IMR-90 (cell line): ENCODE measurements around the gene PPP2R5B.
A peak's percentile ranks its signal among the peaks of the same experiment; 100 is the strongest.

Source experiments
- CHD1 ChIP-seq: IDR thresholded peaks from 2 replicates; pipeline ENCODE4 v1.6.1; 2012; ENCODE audit warnings: low read depth, low read length, improper control_type of control experiment
- CTCF ChIP-seq: conservative IDR thresholded peaks from 2 replicates; pipeline ENCODE4 v1.5.1; 2012; ENCODE audit warnings: mild to moderate bottlenecking, low read depth, low read length, improper control_type of control experiment
- MXI1 ChIP-seq: IDR thresholded peaks from 2 replicates; pipeline ENCODE4 v1.6.1; 2012; ENCODE audit warnings: low read depth, mild to moderate bottlenecking, low read length, moderate library complexity, borderline replicate concordance
- POLR2A ChIP-seq: IDR thresholded peaks from 2 replicates; pipeline ENCODE4 v1.6.1; 2012; ENCODE audit warnings: mild to moderate bottlenecking, low read depth, low read length
- RCOR1 ChIP-seq: IDR thresholded peaks from 2 replicates; pipeline ENCODE4 v1.6.1; 2012; ENCODE audit warnings: mild to moderate bottlenecking, low read length, improper control_type of control experiment; ENCODE audit not compliant: insufficient replicate concordance
- RFX5 ChIP-seq: IDR thresholded peaks from 2 replicates; pipeline ENCODE4 v1.8.0; 2012; ENCODE audit warnings: low read depth, mild to moderate bottlenecking, low read length, moderate library complexity
- USF2 ChIP-seq: fragments of 150-350 bp; IDR thresholded peaks from 2 replicates; pipeline ENCODE4 v1.6.1; 2017; ENCODE audit warnings: mild to moderate bottlenecking, antibody characterized with exemption, low read length, low read depth

DNA sequence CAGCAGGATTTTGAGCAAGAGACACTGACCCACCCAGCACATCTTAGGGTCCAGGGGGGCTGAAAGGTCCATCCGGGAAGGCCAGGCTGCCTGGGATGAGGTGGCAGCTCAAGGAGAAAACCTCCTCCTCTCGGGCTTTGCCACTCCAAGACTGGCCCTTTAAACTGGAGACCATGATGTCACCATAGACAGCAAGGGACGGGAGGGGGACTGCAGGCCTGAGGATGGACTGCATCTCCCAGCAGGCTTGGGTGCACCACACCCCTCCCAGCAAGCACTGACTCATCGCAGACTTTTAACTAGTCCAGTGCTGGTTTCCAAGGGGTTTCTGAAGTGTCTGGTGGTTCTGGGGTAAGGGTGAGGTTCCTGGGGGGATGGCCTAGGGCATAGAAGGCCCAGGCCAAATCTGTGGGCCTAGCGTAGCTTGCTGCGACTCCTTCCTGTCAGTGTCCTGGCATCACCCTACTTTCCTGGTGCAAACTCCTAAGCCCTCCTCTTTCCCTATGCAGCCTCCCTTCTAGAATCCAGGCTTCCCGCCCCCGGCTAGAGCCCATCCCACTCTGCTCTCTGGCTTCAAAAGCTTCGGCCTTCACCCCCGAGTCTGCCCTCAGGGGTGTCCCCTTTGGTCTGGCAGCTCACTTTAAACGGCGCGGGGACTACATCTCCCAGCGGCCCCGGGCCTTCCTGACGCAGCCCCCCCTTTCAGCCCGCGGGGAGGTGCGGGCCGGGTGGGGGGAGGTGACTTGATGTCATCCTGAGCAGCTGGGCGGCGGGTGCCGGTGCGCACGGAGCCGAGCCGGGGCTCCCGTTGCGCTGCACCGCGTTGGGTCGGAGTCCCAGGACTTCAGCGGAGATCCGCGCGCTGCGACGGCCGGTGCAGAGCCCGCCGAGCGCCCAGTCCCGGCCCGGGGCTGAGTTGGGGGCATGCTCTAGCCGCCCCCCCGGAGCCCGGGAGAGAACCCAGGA lies at the start of gene PPP2R5B:
- peak; percentile 16 for TF ChIP-seq RCOR1
- no peak for TF ChIP-seq CTCF
- peak; percentile 70 for TF ChIP-seq POLR2A
- no peak for TF ChIP-seq CHD1
- TF ChIP-seq USF2: no peak; the same call in 1 of the 2 replicates
- TF ChIP-seq MXI1: peak; percentile 72; the same call in 1 of the 2 replicates
- no peak for TF ChIP-seq RFX5
